Measurements from ENCODE around the gene PCGF1.
"Not testable (repeated sequence)": the region's sequence is repeated elsewhere in the genome, so short reads cannot be mapped to it uniquely, and the experiment has no call there.

PCGF1 gene

GRCh38 chr2:74472086-74472944, 35.2 kb downstream of the PCGF1 start, which contains the start of gene MRPL53:
Gene MRPL53 (minus strand): TSS chr2:74472680. CDS start chr2:74472660, 20 bp downstream.
- peak; percentile 92 for DNase-seq (ENCODE audit: low read depth in 2 of 2)

DNA sequence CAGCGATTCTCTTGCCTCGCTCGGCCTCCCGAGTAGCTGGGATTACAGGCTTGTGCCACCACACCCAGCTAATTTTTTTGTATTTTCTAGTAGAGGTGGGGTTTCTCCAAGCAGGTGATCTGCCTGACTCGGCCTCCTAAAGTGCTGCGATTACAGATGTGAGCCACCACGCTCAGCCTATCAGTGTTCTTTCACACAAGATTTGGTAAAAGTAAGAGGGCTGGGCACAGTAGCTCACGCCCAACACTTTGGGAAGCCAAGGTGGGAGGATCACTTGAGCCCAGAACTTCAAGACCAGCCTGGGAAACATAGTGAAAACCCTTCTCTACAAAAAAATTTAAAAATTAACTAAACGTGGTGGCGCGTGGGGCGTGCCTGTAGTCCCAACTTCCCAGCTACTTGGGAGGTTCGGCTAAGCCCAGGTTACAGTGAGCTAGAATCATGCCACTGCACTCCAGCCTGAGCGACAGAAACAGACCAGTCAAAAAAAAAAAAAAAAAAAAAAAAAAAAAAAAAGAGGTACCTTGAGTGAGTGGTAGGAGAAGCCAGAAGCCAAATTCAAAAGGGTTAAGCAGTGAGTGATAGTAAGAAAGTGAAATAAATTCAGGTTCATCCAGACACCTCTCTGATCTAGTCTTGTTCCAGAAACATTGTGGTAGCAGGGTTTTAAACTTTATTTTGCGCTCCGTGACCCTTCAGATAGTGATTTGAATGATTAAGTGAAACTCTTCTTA, 36.0 kb downstream of the PCGF1 start:
- DNase-seq (ENCODE audit: low read depth in 2 of 2), result no peak

DNA sequence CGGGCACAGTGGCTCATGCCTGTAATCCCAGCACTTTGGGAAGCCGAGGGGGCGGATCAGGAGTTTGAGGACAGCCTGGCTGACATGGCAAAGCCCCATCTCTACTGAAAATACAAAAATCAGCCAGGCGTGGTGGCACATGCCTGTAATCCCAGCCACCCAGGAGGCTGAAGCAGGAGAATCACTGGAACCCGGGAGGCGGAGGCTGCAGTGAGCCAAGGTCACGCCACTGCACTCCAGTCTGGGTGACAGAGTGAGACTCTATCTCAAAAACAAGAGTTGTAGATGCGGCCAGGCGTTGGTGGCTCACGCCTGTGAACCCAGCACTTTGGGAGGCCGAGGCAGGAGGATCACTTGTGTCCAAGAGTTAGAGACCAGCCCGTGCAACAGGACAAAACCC, 36.8 kb downstream of the PCGF1 start:
- DNase-seq (ENCODE audit: low read depth in 2 of 2), result not testable (repeated sequence)

DNA sequence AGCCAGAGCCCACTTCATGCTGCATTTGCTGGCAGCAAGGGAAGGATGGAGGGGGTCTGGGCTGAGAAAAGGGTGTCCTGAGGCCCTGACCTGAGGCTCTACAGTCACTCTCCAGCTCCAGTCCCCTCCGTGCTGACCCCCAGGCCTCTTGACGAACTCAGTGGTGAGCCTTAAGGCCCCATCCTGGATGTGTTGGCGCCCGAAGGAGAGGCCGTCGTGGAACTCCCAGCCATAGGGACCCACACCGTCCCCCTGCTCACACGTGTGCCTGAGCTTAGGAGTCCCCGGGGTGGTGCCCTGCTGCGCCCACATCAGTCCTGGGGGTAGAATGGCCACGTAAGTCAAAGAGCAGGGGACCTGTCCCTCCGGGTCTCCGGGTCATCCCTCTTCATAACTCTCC, 43.1 kb downstream of the PCGF1 start:
- DNase-seq (ENCODE audit: low read depth in 2 of 2), result no peak

GRCh38 chr2:74462786-74463105, 44.7 kb downstream of the PCGF1 start:
- DNase-seq (ENCODE audit: low read depth in 2 of 2), result no peak

DNA sequence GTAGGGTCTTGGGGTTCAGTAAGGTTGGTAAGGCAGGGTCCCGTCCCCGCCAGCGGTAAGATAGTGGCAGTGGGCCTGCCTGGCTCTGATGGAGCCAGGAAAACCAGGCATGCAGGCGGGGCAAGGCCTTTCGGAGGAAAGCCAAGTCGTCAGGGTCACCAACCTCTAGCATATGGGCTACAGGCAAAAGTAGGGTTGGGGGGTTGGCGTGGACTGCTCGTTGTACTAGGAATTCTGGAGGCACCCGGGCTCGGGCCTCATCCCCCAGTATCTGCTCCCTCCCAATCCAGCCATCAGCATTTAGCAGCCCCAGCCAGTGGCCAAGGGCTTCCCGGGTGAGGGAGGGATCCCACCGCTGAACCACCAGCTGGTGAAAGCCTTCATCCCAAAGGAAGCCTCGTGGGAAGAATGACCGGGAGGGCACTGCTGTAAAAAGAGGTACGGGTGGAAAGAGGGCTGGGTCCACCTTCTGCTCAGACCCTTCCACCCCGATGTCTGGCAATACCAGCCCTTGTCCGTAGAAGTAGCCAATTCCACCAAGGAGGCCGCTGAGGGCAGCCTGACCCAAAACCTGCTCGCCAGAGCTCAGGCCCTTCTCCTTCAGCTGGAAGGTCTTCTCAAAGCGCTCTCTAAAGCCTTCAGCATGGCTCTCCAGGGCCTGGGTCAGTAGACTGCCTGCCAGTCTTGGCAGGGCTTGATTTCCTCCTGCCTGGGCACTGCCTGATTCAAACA, 45.3 kb downstream of the PCGF1 start:
- DNase-seq (ENCODE audit: low read depth in 2 of 2), result no peak

- DNase-seq (ENCODE audit: low read depth in 2 of 2), result no peak
Observed at GRCh38 chr2:74461187-74462053, 46.1 kb downstream of the PCGF1 start.

- not testable (repeated sequence) for DNase-seq (ENCODE audit: low read depth in 2 of 2)
Observed at GRCh38 chr2:74460187-74460586, 47.3 kb downstream of the PCGF1 start.

- DNase-seq (ENCODE audit: low read depth in 2 of 2), result not testable (repeated sequence)
Observed at GRCh38 chr2:74459503-74460118, 47.9 kb downstream of the PCGF1 start.

DNA sequence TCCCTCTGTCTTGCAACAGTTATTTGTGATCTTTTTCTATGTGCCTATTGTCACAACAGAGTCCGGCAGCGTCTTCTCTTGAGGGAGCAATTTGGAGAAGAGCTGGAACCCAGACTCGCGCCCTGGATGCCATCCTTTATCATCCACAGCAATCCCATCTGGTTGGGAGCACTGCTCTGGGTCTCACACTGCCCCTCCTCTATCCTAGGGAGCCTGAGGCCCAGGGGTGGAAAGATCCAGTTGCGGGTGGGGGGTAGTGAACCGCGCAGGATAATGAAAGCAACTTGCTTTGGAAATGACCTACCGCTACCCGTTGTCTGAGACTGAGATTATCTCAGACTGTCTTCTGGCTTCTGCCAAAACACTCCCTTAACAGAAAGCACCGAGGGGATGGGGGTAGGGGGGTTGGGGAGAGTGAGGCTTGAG, 48.5 kb downstream of the PCGF1 start:
- no peak for DNase-seq (ENCODE audit: low read depth in 2 of 2)

GRCh38 chr2:74458132-74458937, 49.2 kb downstream of the PCGF1 start, which contains the start of gene WBP1:
Gene WBP1 (plus strand): TSS chr2:74458438. CDS start chr2:74458603, 165 bp downstream.
- peak; percentile 92 to 96 for DNase-seq (ENCODE audit: low read depth in 2 of 2)

- DNase-seq (ENCODE audit: low read depth in 2 of 2), result peak; percentile 75 to 82
Observed at GRCh38 chr2:74457549-74458131, 49.9 kb downstream of the PCGF1 start.

DNA sequence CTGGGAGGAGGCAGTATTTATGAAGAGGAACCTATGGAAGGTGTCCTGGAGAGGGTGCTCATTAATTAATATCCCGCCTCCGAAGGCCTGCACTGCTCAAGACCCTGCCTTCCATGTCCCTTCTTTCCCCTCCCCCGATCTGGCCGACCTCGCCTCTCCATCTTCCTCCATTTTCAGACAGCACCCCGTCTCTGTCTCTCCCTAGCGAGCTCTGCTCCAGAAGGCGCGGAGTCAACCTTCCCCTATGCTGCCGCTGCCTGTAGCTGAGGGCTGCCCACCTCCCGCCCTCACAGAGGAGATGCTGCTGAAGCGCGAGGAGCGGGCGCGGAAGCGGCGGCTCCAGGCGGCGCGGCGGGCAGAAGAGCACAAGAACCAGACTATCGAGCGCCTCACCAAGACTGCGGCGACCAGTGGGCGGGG, 50.4 kb downstream of the PCGF1 start:
- DNase-seq (ENCODE audit: low read depth in 2 of 2), result no peak

Measured in stimulated activated CD8-positive, alpha-beta memory T cell treated with anti-CD3 and anti-CD28 coated beads, Interleukin-2, amount 100 ng/mL, for 48 hours (primary cell).